Fibroblast of the aortic adventitia (primary cell): ENCODE data around the gene CLPTM1. TPM values are rescaled to one million over a fixed set of nuclear protein-coding genes. Genes with fewer than 3 reads are reported as not detected.

Source experiments
- DNase-seq: peaks from one replicate; pipeline ENCODE4 v3.0.0-alpha.2; 2010; ENCODE audit warnings: low read depth
- H3K4me3 ChIP-seq: 2 replicates; pipeline ENCODE4 v1.5.1; 2011; ENCODE audit warnings: low read depth, mild to moderate bottlenecking, control low read depth, low read length, moderate library complexity
- total RNA-seq: library from RNA; depleted of rRNA; stranded (reverse); fragments of >200 nt; gene quantifications from 2 replicates; pipeline ENCODE4 v1.2.3, GENCODE V29; 2012; ENCODE audit warnings: low replicate concordance
- TF ChIP-seq, protein P1 (sequence below): IDR thresholded peaks from 2 replicates; pipeline ENCODE4 v1.5.1; 2011; ENCODE audit warnings: mild to moderate bottlenecking, low read length, control low read depth, inconsistent platforms; ENCODE audit not compliant: insufficient read depth

Gene CLPTM1
- total RNA-seq, 1 donor: 39.0 TPM

DNA sequence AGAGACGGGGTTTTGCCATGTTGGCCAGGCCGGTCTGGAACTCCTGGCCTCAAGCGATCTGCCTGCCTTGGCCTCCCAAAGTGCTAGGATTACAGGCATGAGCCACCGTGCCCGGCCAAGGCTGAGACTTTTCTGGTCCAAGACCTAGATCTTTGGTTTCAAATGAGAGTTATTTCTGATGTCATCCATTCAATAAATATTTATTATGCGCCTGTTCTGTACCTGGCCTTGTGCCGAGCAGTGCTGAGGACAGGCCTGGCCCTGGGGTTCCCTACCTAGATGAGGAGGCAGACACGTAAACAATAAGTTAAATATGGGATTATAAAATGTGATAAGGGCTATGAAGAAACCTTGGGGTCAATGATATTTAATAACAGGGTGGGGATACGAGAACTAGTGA lies 50.6 kb downstream of the CLPTM1 start:
- H3K4me3 ChIP-seq: no peak overlapping the region
- TF ChIP-seq, protein P1, sequence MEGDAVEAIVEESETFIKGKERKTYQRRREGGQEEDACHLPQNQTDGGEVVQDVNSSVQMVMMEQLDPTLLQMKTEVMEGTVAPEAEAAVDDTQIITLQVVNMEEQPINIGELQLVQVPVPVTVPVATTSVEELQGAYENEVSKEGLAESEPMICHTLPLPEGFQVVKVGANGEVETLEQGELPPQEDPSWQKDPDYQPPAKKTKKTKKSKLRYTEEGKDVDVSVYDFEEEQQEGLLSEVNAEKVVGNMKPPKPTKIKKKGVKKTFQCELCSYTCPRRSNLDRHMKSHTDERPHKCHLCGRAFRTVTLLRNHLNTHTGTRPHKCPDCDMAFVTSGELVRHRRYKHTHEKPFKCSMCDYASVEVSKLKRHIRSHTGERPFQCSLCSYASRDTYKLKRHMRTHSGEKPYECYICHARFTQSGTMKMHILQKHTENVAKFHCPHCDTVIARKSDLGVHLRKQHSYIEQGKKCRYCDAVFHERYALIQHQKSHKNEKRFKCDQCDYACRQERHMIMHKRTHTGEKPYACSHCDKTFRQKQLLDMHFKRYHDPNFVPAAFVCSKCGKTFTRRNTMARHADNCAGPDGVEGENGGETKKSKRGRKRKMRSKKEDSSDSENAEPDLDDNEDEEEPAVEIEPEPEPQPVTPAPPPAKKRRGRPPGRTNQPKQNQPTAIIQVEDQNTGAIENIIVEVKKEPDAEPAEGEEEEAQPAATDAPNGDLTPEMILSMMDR: no peak
- DNase-seq: no peak

DNA sequence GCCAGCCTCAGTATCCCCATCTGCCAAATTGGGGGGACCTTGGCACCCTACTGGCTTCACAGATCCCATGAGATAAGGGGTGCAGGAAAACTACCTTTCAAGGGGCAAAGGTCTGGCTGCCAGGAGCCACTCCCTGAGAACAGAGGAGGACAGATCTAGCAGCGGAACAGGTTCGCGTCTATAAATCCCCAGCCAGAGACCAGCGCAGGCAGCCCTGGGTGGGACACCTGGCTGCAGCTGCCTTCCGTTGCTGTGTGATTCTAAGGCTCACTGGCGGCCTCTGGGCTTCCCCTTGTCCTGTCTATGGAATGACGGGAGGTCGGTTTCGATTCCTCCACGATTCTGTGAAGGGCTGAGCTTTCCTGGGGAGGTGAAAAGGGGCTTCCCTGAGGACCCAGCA lies 53.4 kb downstream of the CLPTM1 start:
- TF ChIP-seq, protein P1: no peak
- no peak overlapping the region for H3K4me3 ChIP-seq
- DNase-seq: no peak

DNA sequence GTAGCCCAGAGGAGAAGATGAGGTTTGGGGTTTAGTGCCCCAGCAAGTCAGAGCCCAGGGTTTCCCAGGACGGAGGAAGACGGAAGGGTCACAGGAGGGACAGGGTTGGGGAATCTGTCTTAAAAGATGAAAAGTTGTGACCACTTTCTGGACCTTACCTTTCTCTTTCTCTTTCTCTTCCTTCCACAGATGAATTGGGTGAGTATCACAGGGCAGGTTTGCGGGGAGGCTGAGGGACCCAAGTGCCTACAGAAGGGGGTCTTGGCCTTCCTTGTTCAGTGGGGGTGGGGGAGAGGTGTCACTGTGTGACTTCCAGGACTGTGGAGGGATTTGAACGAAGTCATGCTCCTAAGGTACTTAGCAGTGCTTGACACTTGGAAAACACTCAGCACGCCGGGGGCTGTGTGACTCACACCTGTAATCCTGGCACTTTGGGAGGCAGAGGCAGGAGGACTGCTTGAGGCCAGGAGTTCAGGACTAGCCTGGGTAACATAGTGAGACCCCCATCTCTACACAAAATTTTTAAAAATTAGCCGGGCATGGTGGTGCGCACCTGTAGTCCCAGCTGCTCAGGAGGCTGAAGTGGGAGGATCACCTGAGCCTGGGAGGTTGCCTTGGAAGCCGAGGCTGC lies 54.6 kb downstream of the CLPTM1 start:
- TF ChIP-seq, protein P1: no peak
- DNase-seq: no peak
- H3K4me3 ChIP-seq: no peak overlapping the region

- TF ChIP-seq, protein P1: no peak
These were observed 55.1 kb downstream of the CLPTM1 start for GRCh38 chr19:45010306-45010705.

DNA sequence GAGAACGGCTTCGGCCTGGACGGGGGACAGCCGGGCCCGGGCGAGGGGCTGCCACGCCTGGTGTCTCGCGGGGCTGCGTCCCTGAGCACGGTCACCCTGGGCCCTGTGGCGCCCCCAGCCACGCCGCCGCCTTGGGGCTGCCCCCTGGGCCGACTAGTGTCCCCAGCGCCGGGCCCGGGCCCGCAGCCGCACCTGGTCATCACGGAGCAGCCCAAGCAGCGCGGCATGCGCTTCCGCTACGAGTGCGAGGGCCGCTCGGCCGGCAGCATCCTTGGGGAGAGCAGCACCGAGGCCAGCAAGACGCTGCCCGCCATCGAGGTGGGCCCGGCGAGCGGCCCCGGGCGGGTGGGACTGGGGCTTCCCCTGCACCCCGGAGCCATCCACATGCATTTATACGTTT lies 56.8 kb downstream of the CLPTM1 start:
- no peak overlapping the region for H3K4me3 ChIP-seq
- TF ChIP-seq, protein P1: no peak
- no peak for DNase-seq

More at GRCh38 chr19:45010306-45010705, 55.1 kb downstream of the CLPTM1 start:
- DNase-seq: no peak
- no peak overlapping the region for H3K4me3 ChIP-seq

DNA sequence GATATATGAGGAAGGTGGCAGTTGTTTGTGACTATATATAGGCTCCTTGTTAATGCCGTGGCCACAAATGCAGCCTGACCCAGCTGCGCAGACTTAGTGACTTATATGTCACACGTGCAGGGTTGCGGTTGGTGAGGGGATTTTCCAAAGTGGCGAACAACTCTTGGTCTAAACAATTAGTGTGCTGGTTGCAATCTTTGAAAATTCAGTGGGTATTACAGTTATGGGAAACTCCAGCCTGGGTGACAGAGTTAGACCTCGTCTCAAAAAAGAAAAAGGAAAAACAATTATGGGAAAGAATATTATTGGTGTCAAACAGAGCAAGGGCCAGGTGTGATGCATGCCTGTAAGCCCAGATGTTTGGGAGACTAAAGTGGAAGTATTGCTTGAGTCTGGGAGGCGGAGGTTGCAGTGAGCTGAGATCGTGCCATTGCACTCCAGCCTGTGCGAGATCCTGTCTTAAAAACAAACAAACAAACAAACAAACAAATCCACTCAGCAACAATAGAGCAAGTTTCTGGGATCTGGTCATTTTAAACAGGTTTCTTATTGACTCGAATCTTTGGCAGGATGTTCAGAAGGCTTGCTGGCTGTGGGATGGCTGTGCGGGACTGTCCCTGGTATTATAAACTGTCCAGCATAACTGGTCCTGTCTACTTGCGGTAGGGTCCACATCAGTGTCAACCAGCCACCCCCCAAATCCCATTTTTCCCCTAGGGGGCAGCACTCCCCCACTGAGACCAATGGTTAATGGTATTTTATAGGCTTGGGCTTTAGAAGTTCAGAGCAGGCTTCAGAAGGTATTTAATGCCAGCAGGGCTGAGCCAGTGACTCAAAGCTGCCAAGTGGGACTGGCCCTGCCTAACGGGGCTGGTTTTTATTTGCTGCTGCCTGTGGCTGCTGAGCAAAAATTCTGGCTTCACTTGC lies 61.5 kb downstream of the CLPTM1 start:
- H3K4me3 ChIP-seq: no peak overlapping the region
- TF ChIP-seq, protein P1: peak; percentile 79
- DNase-seq: peak; percentile 87
